ENCODE measurements around the gene NUAK1.

The NUAK1 gene

GRCh38 chr12:106134294-106134949 is 4.3 kb downstream of the NUAK1 start:
- H3K36me3 Mint-ChIP-seq (ENCODE audit: insufficient read depth), result no peaks in the 10 kb centered on the region
- H3K4me3 Mint-ChIP-seq, result no peak overlapping the region
- H3K4me1 Mint-ChIP-seq, result peaks cover 5% of the 10 kb centered on the region
- no peak overlapping the region for H3K27ac Mint-ChIP-seq (ENCODE audit: low read depth)
- DNase-seq (ENCODE audit: low spot score in 2 of 2) (no peak), ATAC-seq (replicated peaks; ENCODE audit: extremely low read depth, poor library complexity, severe bottlenecking) (no peak)
- peaks cover 80% of the 10 kb centered on the region for H3K27me3 Mint-ChIP-seq
- no peaks in the 10 kb centered on the region for H3K9me3 Mint-ChIP-seq

- H3K27ac Mint-ChIP-seq (ENCODE audit: low read depth), result no peak overlapping the region
- peaks cover 80% of the 10 kb centered on the region for H3K27me3 Mint-ChIP-seq
- H3K9me3 Mint-ChIP-seq, result no peaks in the 10 kb centered on the region
- ATAC-seq (replicated peaks; ENCODE audit: extremely low read depth, poor library complexity, severe bottlenecking) (no peak), DNase-seq (ENCODE audit: low spot score in 2 of 2) (no peak)
- H3K36me3 Mint-ChIP-seq (ENCODE audit: insufficient read depth), result no peaks in the 10 kb centered on the region
- no peak overlapping the region for H3K4me3 Mint-ChIP-seq
- peaks cover 5% of the 10 kb centered on the region for H3K4me1 Mint-ChIP-seq
Observed at GRCh38 chr12:106133136-106134087, 5.3 kb downstream of the NUAK1 start.

- Mint-ChIP-seq H3K27me3 (peaks cover 72% of the 10 kb centered on the region), H3K4me3 (no peak overlapping the region), H3K36me3 (ENCODE audit: insufficient read depth) (no peaks in the 10 kb centered on the region), H3K9me3 (no peaks in the 10 kb centered on the region), H3K4me1 (no peaks in the 10 kb centered on the region), H3K27ac (ENCODE audit: low read depth) (no peak overlapping the region)
- ATAC-seq (replicated peaks; ENCODE audit: extremely low read depth, poor library complexity, severe bottlenecking) (no peak), DNase-seq (ENCODE audit: low spot score in 2 of 2) (no peak)
Observed at GRCh38 chr12:106132175-106133135, 6.3 kb downstream of the NUAK1 start.

GRCh38 chr12:106131676-106132075 is 7.1 kb downstream of the NUAK1 start:
- no peak for ATAC-seq (replicated peaks; ENCODE audit: extremely low read depth, poor library complexity, severe bottlenecking)
- Mint-ChIP-seq H3K27ac (ENCODE audit: low read depth) (no peak overlapping the region), H3K36me3 (ENCODE audit: insufficient read depth) (no peaks in the 10 kb centered on the region), H3K9me3 (no peaks in the 10 kb centered on the region), H3K27me3 (peaks cover 64% of the 10 kb centered on the region), H3K4me3 (no peak overlapping the region), H3K4me1 (no peaks in the 10 kb centered on the region)
- DNase-seq (ENCODE audit: low spot score in 2 of 2), result no peak

DNA sequence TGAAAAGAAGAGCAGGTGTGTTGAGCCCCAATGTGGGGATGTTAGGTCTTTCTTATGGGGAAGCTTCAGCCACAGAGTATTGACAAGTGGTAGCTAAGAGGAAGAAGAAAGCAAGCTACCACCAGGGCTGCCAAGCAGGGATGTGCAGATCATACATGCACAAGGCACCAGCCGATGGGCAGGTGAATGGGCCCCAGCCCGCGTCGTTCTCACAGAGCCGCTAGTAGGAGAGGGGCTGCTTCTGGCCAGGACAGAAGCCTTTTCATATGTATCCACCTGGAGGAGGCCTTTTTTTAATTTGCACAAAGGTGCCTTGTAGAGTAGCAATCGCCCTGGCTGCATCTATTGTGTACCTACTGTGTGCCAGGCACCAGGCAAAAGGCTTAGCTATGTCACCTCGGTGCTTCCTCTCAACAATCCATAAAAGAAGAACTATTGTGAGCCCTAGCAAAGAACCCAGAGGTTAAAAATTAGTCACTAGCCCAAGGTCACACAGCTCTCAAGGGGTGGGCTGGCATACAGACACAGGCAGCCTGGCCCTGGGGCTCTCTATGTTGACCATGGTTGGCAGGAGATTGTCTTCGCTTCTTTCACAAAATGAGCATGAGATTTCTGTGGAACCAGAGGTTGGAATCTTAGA is 8.2 kb downstream of the NUAK1 start:
- no peak overlapping the region for H3K4me3 Mint-ChIP-seq
- H3K27ac Mint-ChIP-seq (ENCODE audit: low read depth), result no peak overlapping the region
- no peaks in the 10 kb centered on the region for H3K9me3 Mint-ChIP-seq
- DNase-seq (ENCODE audit: low spot score in 2 of 2) (no peak), ATAC-seq (replicated peaks; ENCODE audit: extremely low read depth, poor library complexity, severe bottlenecking) (no peak)
- no peaks in the 10 kb centered on the region for H3K36me3 Mint-ChIP-seq (ENCODE audit: insufficient read depth)
- peaks cover 54% of the 10 kb centered on the region for H3K27me3 Mint-ChIP-seq
- no peaks in the 10 kb centered on the region for H3K4me1 Mint-ChIP-seq

GRCh38 chr12:106128585-106129328 is 10.0 kb downstream of the NUAK1 start:
- Mint-ChIP-seq H3K36me3 (ENCODE audit: insufficient read depth) (no peaks in the 10 kb centered on the region), H3K4me3 (no peak overlapping the region), H3K4me1 (no peaks in the 10 kb centered on the region), H3K27me3 (peaks cover 35% of the 10 kb centered on the region), H3K9me3 (no peaks in the 10 kb centered on the region), H3K27ac (ENCODE audit: low read depth) (no peak overlapping the region)
- ATAC-seq (replicated peaks; ENCODE audit: extremely low read depth, poor library complexity, severe bottlenecking) (no peak), DNase-seq (ENCODE audit: low spot score in 2 of 2) (no peak)

DNA sequence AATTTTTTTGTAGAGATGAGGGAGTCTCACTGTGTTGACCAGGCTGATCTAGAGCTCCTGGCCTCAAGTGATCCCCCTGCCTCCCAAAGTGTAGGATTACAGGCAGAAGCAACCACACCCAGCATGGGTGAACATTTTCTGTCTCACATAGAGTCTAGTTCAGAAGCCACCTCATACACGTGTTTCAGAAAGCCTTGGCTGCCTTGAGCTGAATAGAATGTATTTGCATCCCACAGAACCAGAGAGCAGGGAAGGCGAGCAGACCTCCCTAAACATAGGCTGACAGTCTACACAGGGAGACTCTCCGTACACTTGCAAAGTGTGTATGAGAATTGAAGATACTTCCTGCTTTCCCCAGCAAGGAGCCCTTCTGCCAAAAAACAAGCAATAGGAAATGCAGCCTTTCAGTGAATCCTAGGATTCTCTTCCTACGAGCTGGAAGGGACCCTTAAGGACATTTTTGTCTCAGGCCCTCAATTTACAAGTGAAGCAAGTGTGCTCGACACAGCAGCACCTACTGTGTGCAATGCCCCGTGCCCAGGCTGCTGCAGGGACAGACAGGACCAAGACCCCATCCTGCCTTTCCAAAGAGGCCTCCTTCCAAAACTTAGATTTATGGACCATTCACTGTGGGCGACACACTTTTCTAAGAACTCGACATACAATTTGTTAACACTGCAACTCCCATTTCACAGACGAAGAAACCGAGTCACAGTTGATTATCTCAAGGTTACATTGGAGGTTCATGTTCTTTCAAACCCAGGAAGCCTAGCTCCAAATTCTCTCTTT is 11.2 kb downstream of the NUAK1 start:
- ATAC-seq (replicated peaks; ENCODE audit: extremely low read depth, poor library complexity, severe bottlenecking) (no peak), DNase-seq (ENCODE audit: low spot score in 2 of 2) (no peak)
- Mint-ChIP-seq H3K4me3 (no peak overlapping the region), H3K27me3 (peaks cover 23% of the 10 kb centered on the region), H3K36me3 (ENCODE audit: insufficient read depth) (no peaks in the 10 kb centered on the region), H3K27ac (ENCODE audit: low read depth) (no peak overlapping the region), H3K4me1 (no peaks in the 10 kb centered on the region), H3K9me3 (no peaks in the 10 kb centered on the region)

DNA sequence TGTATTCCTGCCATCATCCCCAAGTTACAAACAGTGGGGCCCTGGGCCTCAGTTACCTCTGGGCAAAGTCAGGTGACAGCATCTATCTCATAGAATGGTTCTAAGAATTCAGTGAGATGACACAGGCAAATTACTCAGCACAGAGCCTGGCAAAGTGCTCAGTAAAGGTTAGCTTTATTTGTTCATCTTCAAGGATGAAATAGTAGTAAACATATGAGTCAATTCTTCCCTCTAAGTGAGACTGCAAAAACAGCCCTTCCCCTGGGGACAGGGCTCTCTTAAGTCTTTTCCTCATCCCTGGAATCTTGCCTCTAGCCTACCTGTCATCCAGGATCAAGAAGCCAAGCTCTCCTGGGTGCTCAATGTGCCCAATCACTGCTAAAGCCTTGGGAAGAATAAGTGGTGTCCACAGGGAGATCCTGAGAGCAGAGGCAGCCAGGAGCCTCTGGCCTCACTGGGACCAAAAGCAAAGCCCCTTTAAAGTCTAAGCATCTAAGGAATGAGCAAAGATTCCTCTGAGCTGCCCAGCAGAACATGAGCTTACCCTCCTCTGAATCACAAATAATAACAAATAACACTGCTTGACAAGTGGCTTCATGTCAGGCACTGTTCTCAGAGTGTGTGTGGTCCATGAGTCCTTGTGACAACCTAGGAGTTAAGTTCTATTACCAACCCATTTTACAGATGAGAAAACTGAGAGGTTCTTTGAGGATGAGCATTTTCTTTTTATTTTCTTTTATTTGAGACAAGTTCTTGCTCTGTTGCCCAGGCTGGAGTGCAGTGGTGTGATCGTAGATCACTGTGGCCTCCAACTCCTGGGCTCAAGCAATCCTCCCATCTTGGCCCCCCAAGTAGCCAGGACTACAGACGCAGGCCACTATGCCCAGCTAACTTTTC is 12.1 kb downstream of the NUAK1 start:
- Mint-ChIP-seq H3K27me3 (peaks cover 15% of the 10 kb centered on the region), H3K9me3 (no peaks in the 10 kb centered on the region), H3K27ac (ENCODE audit: low read depth) (no peak overlapping the region), H3K4me1 (no peaks in the 10 kb centered on the region), H3K4me3 (no peak overlapping the region), H3K36me3 (ENCODE audit: insufficient read depth) (no peaks in the 10 kb centered on the region)
- no peak for DNase-seq (ENCODE audit: low spot score in 2 of 2)
- no peak for ATAC-seq (replicated peaks; ENCODE audit: extremely low read depth, poor library complexity, severe bottlenecking)

GRCh38 chr12:106125351-106126095 is 13.2 kb downstream of the NUAK1 start:
- Mint-ChIP-seq H3K27me3 (peaks cover 7% of the 10 kb centered on the region), H3K4me3 (no peak overlapping the region), H3K27ac (ENCODE audit: low read depth) (no peak overlapping the region), H3K36me3 (ENCODE audit: insufficient read depth) (no peaks in the 10 kb centered on the region), H3K9me3 (no peaks in the 10 kb centered on the region), H3K4me1 (no peaks in the 10 kb centered on the region)
- DNase-seq (ENCODE audit: low spot score in 2 of 2) (no peak), ATAC-seq (replicated peaks; ENCODE audit: extremely low read depth, poor library complexity, severe bottlenecking) (no peak)

DNA sequence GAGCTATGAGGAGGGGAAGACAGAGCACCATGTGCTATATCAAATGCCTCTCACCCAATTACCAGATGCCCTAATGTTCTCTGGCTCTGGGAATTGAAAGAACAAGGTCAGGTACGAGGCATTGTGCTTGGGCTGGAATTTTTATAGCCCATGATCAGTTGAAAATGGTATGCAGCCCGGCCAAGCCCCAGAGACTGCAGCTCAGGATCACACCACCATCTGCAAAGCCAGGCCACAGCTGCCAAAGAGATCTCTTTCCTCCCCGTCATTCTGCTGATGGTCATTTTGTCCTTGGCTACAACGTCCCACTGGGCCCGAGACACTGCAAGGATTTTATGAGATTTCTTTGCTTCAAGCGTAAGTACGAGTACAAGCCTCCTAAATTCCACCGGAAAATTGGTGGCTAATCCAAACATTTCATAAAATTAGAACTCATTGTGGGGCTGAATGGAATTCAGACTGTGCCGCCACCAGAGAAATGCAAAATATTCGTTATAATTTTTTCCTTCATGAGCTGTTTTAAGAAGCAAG is 15.1 kb downstream of the NUAK1 start:
- no peak for ATAC-seq (replicated peaks; ENCODE audit: extremely low read depth, poor library complexity, severe bottlenecking)
- peaks cover 11% of the 10 kb centered on the region for H3K27me3 Mint-ChIP-seq
- H3K36me3 Mint-ChIP-seq (ENCODE audit: insufficient read depth), result no peaks in the 10 kb centered on the region
- no peaks in the 10 kb centered on the region for H3K4me1 Mint-ChIP-seq
- no peak overlapping the region for H3K4me3 Mint-ChIP-seq
- no peak overlapping the region for H3K27ac Mint-ChIP-seq (ENCODE audit: low read depth)
- no peaks in the 10 kb centered on the region for H3K9me3 Mint-ChIP-seq
- no peak for DNase-seq (ENCODE audit: low spot score in 2 of 2)

Measured in central memory CD8-positive, alpha-beta T cell (primary cell).